ENCODE results near the gene NSDHL.

Gene NSDHL

GRCh38 chrX:152899874-152900719, 69.2 kb downstream of the NSDHL start:
- Histone ChIP-seq H3K27ac (no peak overlapping the region), H3K9ac (ENCODE audit: insufficient read length) (no peak overlapping the region), H3K36me3 (ENCODE audit: insufficient read depth, low read length) (no peaks in the 10 kb centered on the region), H3K9me3 (ENCODE audit: low read depth, low read length) (no peaks in the 10 kb centered on the region), H3K4me3 (no peak overlapping the region)
- no peak for TF ChIP-seq FOXP2 (optimal IDR thresholded peaks at IDR 0.05; ENCODE audit: control extremely low read depth, extremely low read length, insufficient read depth)
- TF ChIP-seq EZH2 (IDR thresholded peaks at IDR 0.05) = no peak
- no peak for TF ChIP-seq POLR2AphosphoS5 (IDR thresholded peaks at IDR 0.05; ENCODE audit: borderline replicate concordance, low read depth, low read length)
- DNase-seq (ENCODE audit: low read depth, low spot score) = no peak

- no peak for DNase-seq (ENCODE audit: low read depth, low spot score)
- Histone ChIP-seq H3K9ac (ENCODE audit: insufficient read length) (no peak overlapping the region), H3K9me3 (ENCODE audit: low read depth, low read length) (no peaks in the 10 kb centered on the region), H3K27ac (no peak overlapping the region), H3K4me3 (no peak overlapping the region), H3K36me3 (ENCODE audit: insufficient read depth, low read length) (no peaks in the 10 kb centered on the region)
- no peak for TF ChIP-seq FOXP2 (optimal IDR thresholded peaks at IDR 0.05; ENCODE audit: control extremely low read depth, extremely low read length, insufficient read depth)
- no peak for TF ChIP-seq POLR2AphosphoS5 (IDR thresholded peaks at IDR 0.05; ENCODE audit: borderline replicate concordance, low read depth, low read length)
- no peak for TF ChIP-seq EZH2 (IDR thresholded peaks at IDR 0.05)
These were observed 70.1 kb downstream of the NSDHL start for GRCh38 chrX:152900937-152901445.

GRCh38 chrX:152901816-152902501, 71.1 kb downstream of the NSDHL start:
- H3K9ac ChIP-seq (ENCODE audit: insufficient read length) = no peak overlapping the region
- no peak overlapping the region for H3K27ac ChIP-seq
- H3K36me3 ChIP-seq (ENCODE audit: insufficient read depth, low read length) = no peaks in the 10 kb centered on the region
- no peaks in the 10 kb centered on the region for H3K9me3 ChIP-seq (ENCODE audit: low read depth, low read length)
- DNase-seq (ENCODE audit: low read depth, low spot score) = no peak
- TF ChIP-seq POLR2AphosphoS5 (IDR thresholded peaks at IDR 0.05; ENCODE audit: borderline replicate concordance, low read depth, low read length) = no peak
- no peak for TF ChIP-seq EZH2 (IDR thresholded peaks at IDR 0.05)
- no peak for TF ChIP-seq FOXP2 (optimal IDR thresholded peaks at IDR 0.05; ENCODE audit: control extremely low read depth, extremely low read length, insufficient read depth)
- no peak overlapping the region for H3K4me3 ChIP-seq

- H3K36me3 ChIP-seq (ENCODE audit: insufficient read depth, low read length) = no peaks in the 10 kb centered on the region
- no peak for DNase-seq (ENCODE audit: low read depth, low spot score)
- no peak for TF ChIP-seq FOXP2 (optimal IDR thresholded peaks at IDR 0.05; ENCODE audit: control extremely low read depth, extremely low read length, insufficient read depth)
- no peak for TF ChIP-seq POLR2AphosphoS5 (IDR thresholded peaks at IDR 0.05; ENCODE audit: borderline replicate concordance, low read depth, low read length)
- TF ChIP-seq EZH2 (IDR thresholded peaks at IDR 0.05) = no peak
- H3K27ac ChIP-seq = no peak overlapping the region
- H3K9me3 ChIP-seq (ENCODE audit: low read depth, low read length) = no peaks in the 10 kb centered on the region
- no peak overlapping the region for H3K9ac ChIP-seq (ENCODE audit: insufficient read length)
- H3K4me3 ChIP-seq = no peak overlapping the region
These were observed 71.6 kb downstream of the NSDHL start for GRCh38 chrX:152902502-152902820.

GRCh38 chrX:152903589-152903988, 72.7 kb downstream of the NSDHL start:
- Histone ChIP-seq H3K36me3 (ENCODE audit: insufficient read depth, low read length) (no peaks in the 10 kb centered on the region), H3K9ac (ENCODE audit: insufficient read length) (no peak overlapping the region), H3K4me3 (no peak overlapping the region), H3K27ac (no peak overlapping the region), H3K9me3 (ENCODE audit: low read depth, low read length) (no peaks in the 10 kb centered on the region)
- TF ChIP-seq FOXP2 (optimal IDR thresholded peaks at IDR 0.05; ENCODE audit: control extremely low read depth, extremely low read length, insufficient read depth) (no peak), EZH2 (IDR thresholded peaks at IDR 0.05) (no peak), POLR2AphosphoS5 (IDR thresholded peaks at IDR 0.05; ENCODE audit: borderline replicate concordance, low read depth, low read length) (no peak)
- no peak for DNase-seq (ENCODE audit: low read depth, low spot score)

GRCh38 chrX:152904151-152905080, 73.6 kb downstream of the NSDHL start:
- no peak overlapping the region for H3K9ac ChIP-seq (ENCODE audit: insufficient read length)
- no peak overlapping the region for H3K4me3 ChIP-seq
- no peak for TF ChIP-seq POLR2AphosphoS5 (IDR thresholded peaks at IDR 0.05; ENCODE audit: borderline replicate concordance, low read depth, low read length)
- H3K27ac ChIP-seq = no peak overlapping the region
- no peaks in the 10 kb centered on the region for H3K9me3 ChIP-seq (ENCODE audit: low read depth, low read length)
- DNase-seq (ENCODE audit: low read depth, low spot score) = no peak
- H3K36me3 ChIP-seq (ENCODE audit: insufficient read depth, low read length) = no peaks in the 10 kb centered on the region

- no peak for DNase-seq (ENCODE audit: low read depth, low spot score)
- Histone ChIP-seq H3K9ac (ENCODE audit: insufficient read length) (no peak overlapping the region), H3K27ac (no peak overlapping the region), H3K9me3 (ENCODE audit: low read depth, low read length) (no peaks in the 10 kb centered on the region), H3K4me3 (no peak overlapping the region), H3K36me3 (ENCODE audit: insufficient read depth, low read length) (no peaks in the 10 kb centered on the region)
- TF ChIP-seq EZH2 (IDR thresholded peaks at IDR 0.05) (no peak), POLR2AphosphoS5 (IDR thresholded peaks at IDR 0.05; ENCODE audit: borderline replicate concordance, low read depth, low read length) (no peak), FOXP2 (optimal IDR thresholded peaks at IDR 0.05; ENCODE audit: control extremely low read depth, extremely low read length, insufficient read depth) (no peak)
These were observed 74.2 kb downstream of the NSDHL start for GRCh38 chrX:152905081-152905420.

- no peaks in the 10 kb centered on the region for H3K36me3 ChIP-seq (ENCODE audit: insufficient read depth, low read length)
- no peak overlapping the region for H3K9ac ChIP-seq (ENCODE audit: insufficient read length)
- H3K4me3 ChIP-seq = no peak overlapping the region
- DNase-seq (ENCODE audit: low read depth, low spot score) = no peak
- TF ChIP-seq EZH2 (IDR thresholded peaks at IDR 0.05) (no peak), POLR2AphosphoS5 (IDR thresholded peaks at IDR 0.05; ENCODE audit: borderline replicate concordance, low read depth, low read length) (no peak), FOXP2 (optimal IDR thresholded peaks at IDR 0.05; ENCODE audit: control extremely low read depth, extremely low read length, insufficient read depth) (no peak)
- no peaks in the 10 kb centered on the region for H3K9me3 ChIP-seq (ENCODE audit: low read depth, low read length)
- no peak overlapping the region for H3K27ac ChIP-seq
These were observed 76.3 kb downstream of the NSDHL start for GRCh38 chrX:152907084-152907651.

All from SK-N-MC (cell line).